IPS-18a (cell line): ENCODE results near the gene FIBCD1.

Source experiments
- H3K27ac ChIP-seq: one replicate; pipeline ENCODE4 v1.5.1; 2013; ENCODE audit warnings: low read length
- H3K27me3 ChIP-seq: one replicate; pipeline ENCODE4 v1.6.1; 2013; ENCODE audit warnings: mild to moderate bottlenecking, low read length; ENCODE audit not compliant: control insufficient read depth, insufficient read depth
- H3K36me3 ChIP-seq: one replicate; pipeline ENCODE4 v1.6.1; 2013; ENCODE audit warnings: low read depth, low read length; ENCODE audit not compliant: control insufficient read depth
- H3K4me1 ChIP-seq: one replicate; pipeline ENCODE4 v1.6.1; 2013; ENCODE audit warnings: low read depth, low read length; ENCODE audit not compliant: control insufficient read depth
- H3K4me3 ChIP-seq: one replicate; pipeline ENCODE4 v1.5.1; 2013; ENCODE audit warnings: low read length
- H3K9ac ChIP-seq: one replicate; pipeline ENCODE4 v1.6.1; 2013; ENCODE audit warnings: mild to moderate bottlenecking, low read length, moderate library complexity
- H3K9me3 ChIP-seq: one replicate; pipeline ENCODE4 v1.6.1; 2013; ENCODE audit warnings: low read depth, low read length; ENCODE audit not compliant: control insufficient read depth

Gene FIBCD1

GRCh38 chr9:130904070-130905044 is 34.7 kb downstream of the FIBCD1 start:
- Histone ChIP-seq H3K4me3 (no peak overlapping the region), H3K4me1 (no peaks in the 10 kb centered on the region), H3K27ac (no peak overlapping the region), H3K27me3 (no peaks in the 10 kb centered on the region), H3K36me3 (no peaks in the 10 kb centered on the region), H3K9ac (no peak overlapping the region), H3K9me3 (no peaks in the 10 kb centered on the region)

- Histone ChIP-seq H3K36me3 (no peaks in the 10 kb centered on the region), H3K4me3 (no peak overlapping the region), H3K27me3 (no peaks in the 10 kb centered on the region), H3K4me1 (no peaks in the 10 kb centered on the region), H3K27ac (no peak overlapping the region), H3K9me3 (no peaks in the 10 kb centered on the region), H3K9ac (no peak overlapping the region)
These were observed 35.6 kb downstream of the FIBCD1 start for GRCh38 chr9:130903194-130904069.

GRCh38 chr9:130902204-130903185 is 36.6 kb downstream of the FIBCD1 start:
- Histone ChIP-seq H3K9me3 (no peaks in the 10 kb centered on the region), H3K4me1 (no peaks in the 10 kb centered on the region), H3K4me3 (no peak overlapping the region), H3K27me3 (no peaks in the 10 kb centered on the region), H3K36me3 (no peaks in the 10 kb centered on the region), H3K27ac (no peak overlapping the region), H3K9ac (no peak overlapping the region)

- H3K4me1 ChIP-seq: no peaks in the 10 kb centered on the region
- no peaks in the 10 kb centered on the region for H3K9me3 ChIP-seq
- H3K9ac ChIP-seq: no peak overlapping the region
- no peak overlapping the region for H3K4me3 ChIP-seq
- no peaks in the 10 kb centered on the region for H3K36me3 ChIP-seq
- no peaks in the 10 kb centered on the region for H3K27me3 ChIP-seq
- no peak overlapping the region for H3K27ac ChIP-seq
These were observed 37.4 kb downstream of the FIBCD1 start for GRCh38 chr9:130901498-130902203.

GRCh38 chr9:130900701-130901497 is 38.1 kb downstream of the FIBCD1 start:
- H3K9me3 ChIP-seq: no peaks in the 10 kb centered on the region
- H3K9ac ChIP-seq: no peak overlapping the region
- H3K36me3 ChIP-seq: no peaks in the 10 kb centered on the region
- H3K27ac ChIP-seq: no peak overlapping the region
- H3K27me3 ChIP-seq: no peaks in the 10 kb centered on the region
- no peak overlapping the region for H3K4me3 ChIP-seq
- H3K4me1 ChIP-seq: no peaks in the 10 kb centered on the region

- Histone ChIP-seq H3K9me3 (no peaks in the 10 kb centered on the region), H3K9ac (no peak overlapping the region), H3K4me1 (no peaks in the 10 kb centered on the region), H3K36me3 (no peaks in the 10 kb centered on the region), H3K4me3 (no peak overlapping the region), H3K27me3 (no peaks in the 10 kb centered on the region), H3K27ac (no peak overlapping the region)
These were observed 39.8 kb downstream of the FIBCD1 start for GRCh38 chr9:130899051-130899748.

GRCh38 chr9:130898552-130898852 is 40.5 kb downstream of the FIBCD1 start:
- Histone ChIP-seq H3K4me3 (no peak overlapping the region), H3K27me3 (no peaks in the 10 kb centered on the region), H3K4me1 (no peaks in the 10 kb centered on the region), H3K27ac (no peak overlapping the region), H3K9me3 (no peaks in the 10 kb centered on the region), H3K36me3 (no peaks in the 10 kb centered on the region), H3K9ac (no peak overlapping the region)

- no peak overlapping the region for H3K27ac ChIP-seq
- no peaks in the 10 kb centered on the region for H3K27me3 ChIP-seq
- no peaks in the 10 kb centered on the region for H3K4me1 ChIP-seq
- no peak overlapping the region for H3K4me3 ChIP-seq
- no peaks in the 10 kb centered on the region for H3K36me3 ChIP-seq
- H3K9ac ChIP-seq: no peak overlapping the region
- H3K9me3 ChIP-seq: no peaks in the 10 kb centered on the region
These were observed 41.0 kb downstream of the FIBCD1 start for GRCh38 chr9:130897848-130898551.

GRCh38 chr9:130897105-130897751 is 41.8 kb downstream of the FIBCD1 start:
- no peaks in the 10 kb centered on the region for H3K36me3 ChIP-seq
- H3K27me3 ChIP-seq: no peaks in the 10 kb centered on the region
- H3K27ac ChIP-seq: no peak overlapping the region
- H3K4me1 ChIP-seq: no peaks in the 10 kb centered on the region
- H3K9me3 ChIP-seq: no peaks in the 10 kb centered on the region
- H3K9ac ChIP-seq: no peak overlapping the region
- no peak overlapping the region for H3K4me3 ChIP-seq
